HAP-1 (cell line): ENCODE measurements around the gene WDR7.

ENCODE experiments used
- DNase-seq, 2 experiments: peaks; one replicate each; pipeline ENCODE4 v3.0.0-alpha.2; 2016 to 2020; ENCODE audit warnings: low spot score in 2 of 2
- H3K27me3 ChIP-seq: fragments of 250-450 bp; sonication (Bioruptor Pico); 2 replicates; pipeline ENCODE4 v1.5.1; 2020; ENCODE audit warnings: low read depth, mild to moderate bottlenecking, moderate library complexity
- H3K36me3 ChIP-seq: fragments of 250-450 bp; sonication (Bioruptor Pico); replicated peaks from 2 replicates; pipeline ENCODE4 v1.5.1; 2020; ENCODE audit warnings: mild to moderate bottlenecking
- H3K4me1 ChIP-seq: fragments of 250-450 bp; sonication (Bioruptor Pico); 2 replicates; pipeline ENCODE4 v1.5.1; 2020; ENCODE audit warnings: mild to moderate bottlenecking
- H3K4me3 ChIP-seq: fragments of 250-450 bp; sonication (Bioruptor Pico); 2 replicates; pipeline ENCODE4 v1.5.1; 2020; ENCODE audit warnings: mild to moderate bottlenecking, moderate library complexity
- H3K9me3 ChIP-seq: fragments of 250-450 bp; sonication (Bioruptor Pico); 2 replicates; pipeline ENCODE4 v1.5.1; 2020; ENCODE audit warnings: mild to moderate bottlenecking, moderate library complexity
- in situ Hi-C: fragments of 300-500 bp; cut with MboI; formaldehyde crosslinking; loops from 3 replicates; pipeline ENCODE4 v1.14.3; 2020; ENCODE audit warnings: low sequenced_read_pairs, inconsistent platforms, mixed read lengths

The WDR7 gene

GRCh38 chr18:56662902-56663301 is 11.7 kb downstream of the WDR7 start:
- Histone ChIP-seq H3K9me3 (no peaks in the 10 kb centered on the region), H3K4me3 (no peak overlapping the region), H3K36me3 (no peaks in the 10 kb centered on the region), H3K4me1 (no peaks in the 10 kb centered on the region), H3K27me3 (no peaks in the 10 kb centered on the region)
- DNase-seq: no peak
- in situ Hi-C loops: no loop called here

- no peaks in the 10 kb centered on the region for H3K9me3 ChIP-seq
- DNase-seq: no peak
- H3K36me3 ChIP-seq: no peaks in the 10 kb centered on the region
- in situ Hi-C loops: no loop called here
- H3K4me1 ChIP-seq: peaks cover 4% of the 10 kb centered on the region
- no peak overlapping the region for H3K4me3 ChIP-seq
- no peaks in the 10 kb centered on the region for H3K27me3 ChIP-seq
Observed at GRCh38 chr18:56672391-56672790, 21.2 kb downstream of the WDR7 start.

- Histone ChIP-seq H3K4me1 (peaks cover 4% of the 10 kb centered on the region), H3K9me3 (no peaks in the 10 kb centered on the region; the same call in 1 of the 2 replicates)
- in situ Hi-C loops: no loop called here
Observed at GRCh38 chr18:56672981-56673380, 21.8 kb downstream of the WDR7 start.

GRCh38 chr18:56676639-56677038 is 25.5 kb downstream of the WDR7 start:
- Histone ChIP-seq H3K36me3 (no peaks in the 10 kb centered on the region), H3K27me3 (no peaks in the 10 kb centered on the region), H3K4me1 (no peaks in the 10 kb centered on the region), H3K9me3 (no peaks in the 10 kb centered on the region; the same call in 1 of the 2 replicates), H3K4me3 (no peak overlapping the region)
- DNase-seq: no peak
- in situ Hi-C loops: no loop called here

More at GRCh38 chr18:56672981-56673380, 21.8 kb downstream of the WDR7 start:
- Histone ChIP-seq H3K4me3 (no peak overlapping the region), H3K36me3 (no peaks in the 10 kb centered on the region), H3K27me3 (no peaks in the 10 kb centered on the region)
- DNase-seq: no peak

DNA sequence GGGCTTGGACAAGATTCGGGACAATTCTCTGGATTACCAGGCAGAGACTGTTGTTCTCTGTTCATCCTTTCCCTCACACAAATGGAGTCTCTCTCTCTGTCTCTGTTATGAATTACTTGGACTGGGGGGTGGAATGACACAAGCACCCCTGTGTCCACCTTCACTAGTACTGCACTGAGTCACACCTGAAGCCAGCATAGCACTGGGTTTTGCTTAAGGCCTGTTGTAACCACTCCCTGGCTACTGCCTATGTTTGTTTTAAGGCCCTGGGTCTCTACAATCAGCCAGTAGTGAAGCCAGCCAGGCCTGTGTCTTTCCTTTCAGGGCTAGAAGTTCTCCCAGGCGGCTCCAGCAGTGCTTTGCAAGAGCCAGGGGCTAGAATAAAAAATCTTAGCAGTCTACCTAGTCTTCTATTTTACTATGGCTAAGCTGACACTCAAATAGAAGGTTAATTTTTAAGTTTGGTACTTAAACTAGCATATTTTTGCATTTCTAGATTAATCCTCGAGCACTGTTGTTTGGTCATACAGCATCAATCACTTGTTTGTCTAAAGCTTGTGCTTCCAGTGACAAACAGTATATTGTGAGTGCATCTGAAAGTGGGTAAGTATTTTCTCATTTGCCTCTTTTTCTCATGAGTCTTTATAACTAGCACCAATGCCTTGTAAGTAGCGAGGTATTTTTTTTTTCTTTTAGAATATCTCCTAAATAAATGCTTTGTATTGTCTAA is 27.8 kb downstream of the WDR7 start:
- no peak overlapping the region for H3K4me3 ChIP-seq
- H3K4me1 ChIP-seq: no peaks in the 10 kb centered on the region
- H3K9me3 ChIP-seq: no peaks in the 10 kb centered on the region; the same call in 1 of the 2 replicates
- DNase-seq: peak in 1 of 2 experiments; percentile 12
- in situ Hi-C loops: no loop called here
- no peaks in the 10 kb centered on the region for H3K27me3 ChIP-seq
- H3K36me3 ChIP-seq: no peaks in the 10 kb centered on the region; the same call in 1 of the 2 replicates

GRCh38 chr18:56684277-56684676 is 33.1 kb downstream of the WDR7 start:
- no peaks in the 10 kb centered on the region; the same call in 1 of the 2 replicates for H3K36me3 ChIP-seq

DNA sequence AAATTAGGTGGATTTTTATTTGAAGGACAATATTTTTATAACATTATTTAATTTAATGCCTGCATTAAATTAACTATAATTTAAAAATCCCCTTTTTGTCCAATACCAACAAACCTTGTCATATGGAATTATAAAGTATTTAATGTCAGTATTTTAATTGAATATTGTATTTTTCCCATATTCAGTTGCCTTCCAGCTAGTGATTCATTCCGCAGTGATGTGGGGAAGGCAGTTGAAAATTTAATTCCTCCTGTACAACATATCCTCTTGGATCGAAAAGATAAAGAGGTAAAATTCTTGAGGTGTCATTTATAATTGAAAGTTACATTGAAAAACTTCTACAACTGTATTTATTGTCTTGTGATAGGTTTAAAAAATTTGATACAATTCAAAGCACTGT is 40.4 kb downstream of the WDR7 start:
- in situ Hi-C loops: no loop called here
- Histone ChIP-seq H3K36me3 (no peaks in the 10 kb centered on the region), H3K9me3 (no peaks in the 10 kb centered on the region), H3K4me3 (no peak overlapping the region), H3K4me1 (no peaks in the 10 kb centered on the region), H3K27me3 (no peaks in the 10 kb centered on the region)
- DNase-seq: no peak

More at GRCh38 chr18:56684277-56684676, 33.1 kb downstream of the WDR7 start:
- no peak overlapping the region for H3K4me3 ChIP-seq
- DNase-seq: no peak
- in situ Hi-C loops: no loop called here
- H3K9me3 ChIP-seq: no peaks in the 10 kb centered on the region
- H3K27me3 ChIP-seq: no peaks in the 10 kb centered on the region
- H3K4me1 ChIP-seq: no peaks in the 10 kb centered on the region

DNA sequence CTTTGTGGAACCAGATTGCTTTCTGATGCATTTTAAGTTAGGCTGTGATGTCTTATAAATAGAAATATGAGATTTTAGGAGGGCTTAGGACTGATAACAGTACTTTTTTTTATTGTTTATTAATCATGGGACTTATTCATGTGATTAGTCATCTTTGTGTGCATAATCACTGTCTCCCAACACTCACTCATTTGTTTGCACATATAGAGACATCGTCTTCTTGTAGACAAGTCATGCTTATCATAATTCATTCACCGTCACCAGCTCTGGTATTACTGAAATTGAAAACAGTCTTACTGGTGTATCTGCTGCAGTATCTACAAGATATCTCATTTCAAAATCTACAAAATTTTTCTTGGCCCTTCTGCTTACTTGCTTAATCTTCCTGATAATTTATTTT is 45.8 kb downstream of the WDR7 start:
- Histone ChIP-seq H3K9me3 (no peaks in the 10 kb centered on the region), H3K27me3 (no peaks in the 10 kb centered on the region), H3K4me3 (no peak overlapping the region), H3K36me3 (no peaks in the 10 kb centered on the region), H3K4me1 (no peaks in the 10 kb centered on the region)
- no peak for DNase-seq
- in situ Hi-C loops: no loop called here

GRCh38 chr18:56702946-56703345 is 51.8 kb downstream of the WDR7 start:
- Histone ChIP-seq H3K4me3 (no peak overlapping the region), H3K4me1 (no peaks in the 10 kb centered on the region), H3K27me3 (no peaks in the 10 kb centered on the region), H3K9me3 (no peaks in the 10 kb centered on the region), H3K36me3 (no peaks in the 10 kb centered on the region)
- peak; percentile 52 to 53 for DNase-seq
- in situ Hi-C loops: no loop called here

DNA sequence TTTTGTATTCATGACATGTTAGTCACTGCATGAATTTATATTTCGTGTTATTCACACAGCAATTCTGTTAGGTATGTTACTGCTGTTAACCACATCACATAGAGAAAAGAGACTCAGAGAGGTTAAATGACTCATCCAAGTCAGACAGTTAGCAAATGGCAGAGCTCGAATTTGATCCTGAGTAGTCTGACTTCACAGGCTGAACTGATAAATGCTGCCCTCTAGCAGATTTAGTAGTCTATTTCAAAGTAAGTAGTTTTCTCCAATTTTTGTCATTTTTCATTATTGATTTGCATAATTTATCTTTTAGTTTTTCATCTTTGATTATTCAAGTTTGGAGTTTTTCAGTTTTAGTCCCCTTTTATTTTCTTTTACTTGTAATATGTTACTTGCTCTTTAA is 58.3 kb downstream of the WDR7 start:
- Histone ChIP-seq H3K4me3 (no peak overlapping the region), H3K36me3 (no peaks in the 10 kb centered on the region), H3K9me3 (no peaks in the 10 kb centered on the region), H3K4me1 (no peaks in the 10 kb centered on the region), H3K27me3 (no peaks in the 10 kb centered on the region)
- peak; percentile 9 to 10 for DNase-seq
- in situ Hi-C loops: no loop called here

DNA sequence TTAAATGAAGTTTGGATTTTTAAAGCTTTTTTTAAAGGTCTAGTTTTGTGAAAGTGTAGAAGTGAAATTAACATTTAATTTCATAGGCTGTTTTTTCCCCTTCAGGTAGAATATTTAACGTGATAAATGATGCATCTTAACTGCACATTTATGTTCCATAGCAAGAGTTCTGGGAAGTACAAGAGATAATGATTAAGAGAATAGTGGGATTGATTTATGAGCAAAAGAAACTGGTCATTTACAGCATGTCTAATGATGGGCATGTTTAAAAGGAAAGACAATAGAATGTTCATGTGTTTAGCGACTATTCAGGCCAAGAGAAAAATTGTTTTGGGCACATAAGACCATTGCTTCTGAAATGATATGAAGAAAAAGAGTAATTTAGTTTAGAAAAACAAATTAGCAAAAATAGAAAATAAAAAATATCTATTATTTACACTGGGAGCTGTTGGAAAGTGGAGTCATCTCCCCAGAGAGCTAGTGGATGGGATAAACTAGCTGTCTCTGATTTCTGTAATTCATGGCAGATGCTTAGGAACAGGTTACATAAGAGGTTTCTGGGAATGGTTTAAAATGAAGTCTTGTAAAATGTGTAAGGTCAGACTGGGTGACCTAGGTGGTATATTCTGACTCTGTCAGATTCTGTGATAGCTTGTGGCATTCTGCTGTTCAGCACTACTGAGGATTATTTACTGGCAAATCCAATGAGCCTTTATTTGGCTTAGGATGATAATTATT is 60.7 kb downstream of the WDR7 start:
- Histone ChIP-seq H3K36me3 (no peaks in the 10 kb centered on the region), H3K9me3 (no peaks in the 10 kb centered on the region), H3K4me3 (no peak overlapping the region), H3K4me1 (no peaks in the 10 kb centered on the region), H3K27me3 (no peaks in the 10 kb centered on the region)
- in situ Hi-C loops: no loop called here
- DNase-seq: no peak

- in situ Hi-C loops: no loop called here
- H3K4me3 ChIP-seq: no peak overlapping the region
- H3K36me3 ChIP-seq: no peaks in the 10 kb centered on the region
- no peaks in the 10 kb centered on the region for H3K9me3 ChIP-seq
- no peak for DNase-seq
- H3K4me1 ChIP-seq: no peaks in the 10 kb centered on the region
- no peaks in the 10 kb centered on the region for H3K27me3 ChIP-seq
Observed at GRCh38 chr18:56712761-56713160, 61.6 kb downstream of the WDR7 start.

GRCh38 chr18:56715121-56715520 is 64.0 kb downstream of the WDR7 start:
- H3K9me3 ChIP-seq: no peaks in the 10 kb centered on the region
- H3K36me3 ChIP-seq: no peaks in the 10 kb centered on the region
- in situ Hi-C loops: no loop called here
- H3K4me1 ChIP-seq: no peaks in the 10 kb centered on the region
- H3K4me3 ChIP-seq: no peak overlapping the region
- DNase-seq: no peak
- no peaks in the 10 kb centered on the region for H3K27me3 ChIP-seq

- DNase-seq: no peak
- Histone ChIP-seq H3K9me3 (no peaks in the 10 kb centered on the region), H3K27me3 (no peaks in the 10 kb centered on the region), H3K36me3 (no peaks in the 10 kb centered on the region), H3K4me1 (no peaks in the 10 kb centered on the region), H3K4me3 (no peak overlapping the region)
- in situ Hi-C loops: no loop called here
Observed at GRCh38 chr18:56716692-56717146, 65.6 kb downstream of the WDR7 start.
